HepG2 (cell line): ENCODE results near the gene OTUD7B.
"Not testable (repeated sequence)": the region's sequence is repeated elsewhere in the genome, so short reads cannot be mapped to it uniquely, and the experiment has no call there.

Experiments
- CTCF ChIP-seq: sonication (generic); formaldehyde crosslinking; IDR thresholded peaks from 2 replicates; pipeline ENCODE4 v1.5.0; 2020; ENCODE audit warnings: mild to moderate bottlenecking, missing genetic modification reagents, moderate library complexity
- KDM5B ChIP-seq: sonication (generic); formaldehyde crosslinking; IDR thresholded peaks from 2 replicates; pipeline ENCODE4 v1.4.0; 2020; ENCODE audit warnings: missing genetic modification reagents, mild to moderate bottlenecking, borderline replicate concordance
- POLR2A ChIP-seq, 2 experiments: IDR thresholded peaks; 2 replicates each; pipeline ENCODE4 v1.6.1; 2011; ENCODE audit warnings: low read depth in 2 of 2, low read length in 2 of 2, mild to moderate bottlenecking in 1 of 2, moderate library complexity in 1 of 2; ENCODE audit not compliant: insufficient read depth in 1 of 2
- POLR2G ChIP-seq: fragments of 200-400 bp; formaldehyde crosslinking; IDR thresholded peaks from 2 replicates; pipeline ENCODE4 v1.6.1; 2018; ENCODE audit warnings: mild to moderate bottlenecking, low read depth, low read length, moderate library complexity
- ZNF792 ChIP-seq: IDR thresholded peaks from 2 replicates; pipeline ENCODE4 v1.6.1; 2016

GRCh38 chr1:149938668-149939003, 71.9 kb downstream of the OTUD7B start:
- TF ChIP-seq ZNF792 (CRISPR knock-in tag); POLR2G; KDM5B (CRISPR knock-in tag); POLR2A (IDR thresholded peaks at IDR 0.05; ENCODE audit: insufficient read depth in 1 of 2, low read depth in 2 of 2, low read length in 2 of 2); CTCF (CRISPR knock-in tag): not testable (repeated sequence)
